Amniotic stem cell (primary cell): Measurements from ENCODE around the gene PRMT5.
"Not testable (repeated sequence)": the region's sequence is repeated elsewhere in the genome, so short reads cannot be mapped to it uniquely, and the experiment has no call there.

Experiments
- DNase-seq: peaks from one replicate; lab custom pipeline; 2025; lab: John Stamatoyannopoulos, UW

The PRMT5 gene

GRCh38 chr14:22932146-22932545, 3.0 kb upstream of the PRMT5 start:
- DNase-seq: no peak

GRCh38 chr14:22929961-22930364, 787 bp upstream of the PRMT5 start:
- no peak for DNase-seq

- DNase-seq: no peak
Measured at GRCh38 chr14:22928237-22929103, 706 bp downstream of the PRMT5 start.

GRCh38 chr14:22926316-22926715, 2.9 kb downstream of the PRMT5 start:
- no peak for DNase-seq

GRCh38 chr14:22925513-22925912, 3.7 kb downstream of the PRMT5 start:
- DNase-seq: no peak

GRCh38 chr14:22923746-22924145, 5.4 kb downstream of the PRMT5 start:
- DNase-seq: no peak

GRCh38 chr14:22922294-22922693, 6.9 kb downstream of the PRMT5 start:
- no peak for DNase-seq

GRCh38 chr14:22920697-22921096, 8.5 kb downstream of the PRMT5 start:
- DNase-seq: no peak

GRCh38 chr14:22919601-22919921, 9.6 kb downstream of the PRMT5 start:
- DNase-seq: no peak

- DNase-seq: peak; percentile 100
Measured at GRCh38 chr14:22918804-22919600, 10.2 kb downstream of the PRMT5 start, which contains the start of gene RBM23. Gene RBM23, minus strand, starts transcription at chr14:22919149.

- DNase-seq: no peak
Measured at GRCh38 chr14:22915886-22916521, 13.2 kb downstream of the PRMT5 start.

GRCh38 chr14:22914836-22915235, 14.3 kb downstream of the PRMT5 start:
- DNase-seq: not testable (repeated sequence)

GRCh38 chr14:22910916-22911315, 18.3 kb downstream of the PRMT5 start:
- no peak for DNase-seq

GRCh38 chr14:22908601-22909000, 20.6 kb downstream of the PRMT5 start:
- no peak for DNase-seq

GRCh38 chr14:22907429-22907828, 21.7 kb downstream of the PRMT5 start:
- no peak for DNase-seq

GRCh38 chr14:22906073-22906472, 23.1 kb downstream of the PRMT5 start:
- DNase-seq: no peak

GRCh38 chr14:22905627-22906026, 23.5 kb downstream of the PRMT5 start:
- DNase-seq: no peak

- no peak for DNase-seq
Measured at GRCh38 chr14:22903742-22904087, 25.5 kb downstream of the PRMT5 start.

- no peak for DNase-seq
Measured at GRCh38 chr14:22901799-22902198, 27.4 kb downstream of the PRMT5 start.

GRCh38 chr14:22900081-22900799, 28.9 kb downstream of the PRMT5 start:
- DNase-seq: no peak

GRCh38 chr14:22898302-22899090, 30.7 kb downstream of the PRMT5 start:
- DNase-seq: no peak
